ENCODE data around the gene SDC4. TPM values are rescaled to one million over a fixed set of nuclear protein-coding genes. Genes with fewer than 3 reads are reported as not detected.
A peak's percentile ranks its signal among the peaks of the same experiment; 100 is the strongest.

SDC4 gene
- total RNA-seq, 4 donors from 2014 or later, result 60.7 to 140 (median 94.3) TPM

GRCh38 chr20:45337367-45338120 is 10.7 kb downstream of the SDC4 start:
- DNase-seq, result peak; percentile 53
- TF ChIP-seq POLR2AphosphoS5 (IDR thresholded peaks at IDR 0.05) (peak in 2 of 3 donors; percentile 36 to 47), CTCF (IDR thresholded peaks at IDR 0.05) (no peak), EP300 (IDR thresholded peaks at IDR 0.05; ENCODE audit: low read depth) (no peak), POLR2A (IDR thresholded peaks at IDR 0.05) (peak; percentile 15)
- Histone ChIP-seq H3K27ac (peak overlapping the region; percentile 92 to 96 (median 94)), H3K4me3 (no peak overlapping the region), H3K9me3 (no peaks in the 10 kb centered on the region), H3K36me3 (peaks cover 0 to 28% (median 0%) of the 10 kb centered on the region in 4 donors), H3K27me3 (no peaks in the 10 kb centered on the region), H3K4me1 (peaks cover 59 to 70% (median 69%) of the 10 kb centered on the region in 4 donors)
- in situ Hi-C loops (cut with MboI; ENCODE audit: low pct_ligation_motif_present in 1 of 4, low pct_unique_long_range_greater_than_20kb in 1 of 4, low sequenced_read_pairs in 3 of 4) (no loop called here), intact Hi-C loops (cut with DNase I; ENCODE audit: low total_unique reads) (no loop called here)
- 40 to 44% methylated on average over 1 to 13 of the region's 15 CpGs for WGBS, 2 donors (ENCODE audit: low coverage in 1 of 2)

DNA sequence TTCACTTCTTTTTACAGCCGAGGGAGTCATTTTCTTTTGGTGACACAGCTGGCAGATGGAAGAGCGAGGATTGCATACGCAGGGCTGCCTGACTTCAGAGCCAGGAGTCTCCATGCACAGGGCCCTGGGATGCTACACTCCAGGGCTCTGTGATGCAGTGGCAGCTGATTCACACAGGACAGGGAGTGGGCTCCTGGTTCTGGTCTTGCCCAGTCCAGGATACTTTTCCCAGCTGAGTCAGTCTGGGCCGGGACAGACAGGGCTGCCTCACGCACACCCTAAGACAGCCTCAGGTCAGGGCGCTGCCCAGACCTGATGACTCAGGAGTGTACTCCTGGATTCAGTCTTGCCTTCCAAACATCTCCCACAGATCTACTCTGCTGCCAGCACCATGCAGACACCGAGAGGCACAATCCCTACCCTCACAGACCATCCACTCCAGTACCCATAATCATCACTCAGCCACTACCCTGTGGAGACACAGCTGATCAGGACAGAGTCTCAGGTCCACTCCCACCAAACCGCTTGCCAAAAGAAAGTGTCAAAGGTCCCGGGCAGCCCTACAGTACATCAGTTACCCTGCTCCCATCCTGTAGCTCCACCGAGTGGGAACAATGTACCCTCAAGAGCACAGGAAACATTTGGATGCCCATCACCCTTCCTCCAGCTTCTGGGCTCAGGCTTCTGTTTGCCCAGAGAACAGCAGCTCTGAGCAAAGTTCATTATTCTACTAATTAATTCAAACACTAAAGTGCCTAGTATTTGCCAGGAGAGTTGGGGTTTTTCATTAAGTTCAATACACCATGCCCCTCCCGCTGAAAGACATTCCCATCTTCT is 11.5 kb downstream of the SDC4 start:
- WGBS, 2 donors (ENCODE audit: low coverage in 1 of 2), result 43 to 71% methylated on average over 1 to 11 of the region's 11 CpGs
- in situ Hi-C loops (cut with MboI; ENCODE audit: low pct_ligation_motif_present in 1 of 4, low pct_unique_long_range_greater_than_20kb in 1 of 4, low sequenced_read_pairs in 3 of 4), result no loop called here
- Histone ChIP-seq H3K36me3 (peaks cover 0 to 34% (median 0%) of the 10 kb centered on the region in 4 donors), H3K27me3 (no peaks in the 10 kb centered on the region), H3K27ac (peak overlapping the region; percentile 92 to 96 (median 94)), H3K4me3 (no peak overlapping the region), H3K4me1 (peaks cover 57 to 63% (median 61%) of the 10 kb centered on the region in 4 donors), H3K9me3 (no peaks in the 10 kb centered on the region)
- DNase-seq, result peak; percentile 68
- intact Hi-C loops (cut with DNase I; ENCODE audit: low total_unique reads), result no loop called here
- peak; percentile 17 for TF ChIP-seq EP300 (IDR thresholded peaks at IDR 0.05; ENCODE audit: low read depth)
- TF ChIP-seq POLR2AphosphoS5 (IDR thresholded peaks at IDR 0.05), result peak; percentile 37 to 72 (median 66)
- TF ChIP-seq CTCF (IDR thresholded peaks at IDR 0.05), result no peak
- no peak for TF ChIP-seq POLR2A (IDR thresholded peaks at IDR 0.05)

- WGBS, 2 donors (ENCODE audit: low coverage in 1 of 2), result 92% methylated on average over 3 of the region's 3 CpGs; no CpG with 5 or more reads in 1 of the 2 donors
- intact Hi-C loops (cut with DNase I; ENCODE audit: low total_unique reads) (no loop called here), in situ Hi-C loops (cut with MboI; ENCODE audit: low pct_ligation_motif_present in 1 of 4, low pct_unique_long_range_greater_than_20kb in 1 of 4, low sequenced_read_pairs in 3 of 4) (no loop called here)
- no peaks in the 10 kb centered on the region for H3K4me1 ChIP-seq
- no peak for DNase-seq
- H3K36me3 ChIP-seq, result peaks cover 0 to 66% (median 23%) of the 10 kb centered on the region in 4 donors
- no peak overlapping the region for H3K4me3 ChIP-seq
- H3K9me3 ChIP-seq, result no peaks in the 10 kb centered on the region
- no peak overlapping the region for H3K27ac ChIP-seq
- TF ChIP-seq CTCF (IDR thresholded peaks at IDR 0.05), result no peak
- no peak for TF ChIP-seq POLR2AphosphoS5 (IDR thresholded peaks at IDR 0.05)
- TF ChIP-seq EP300 (IDR thresholded peaks at IDR 0.05; ENCODE audit: low read depth), result no peak
- TF ChIP-seq POLR2A (IDR thresholded peaks at IDR 0.05), result no peak
- H3K27me3 ChIP-seq, result no peaks in the 10 kb centered on the region
Observed at GRCh38 chr20:45330476-45330875, 17.7 kb downstream of the SDC4 start.
